OCI-LY7 (cell line): ENCODE measurements around the gene RALGAPA2.

Experiments
- EZH2phosphoT487 ChIP-seq: fragments of 200-600 bp; sonication (generic); IDR thresholded peaks from 2 replicates; pipeline ENCODE4 v1.6.1; 2018; ENCODE audit warnings: low read depth, borderline replicate concordance, mild to moderate bottlenecking, mixed run types, antibody characterized with exemption, low read length, moderate library complexity, mixed read lengths
- TF ChIP-seq, protein P1 (sequence below): fragments of 200-600 bp; sonication (generic); conservative IDR thresholded peaks from 2 replicates; pipeline ENCODE4 v1.5.1; 2014; ENCODE audit warnings: mild to moderate bottlenecking, antibody characterized with exemption, low read length, moderate library complexity, mixed read lengths

DNA sequence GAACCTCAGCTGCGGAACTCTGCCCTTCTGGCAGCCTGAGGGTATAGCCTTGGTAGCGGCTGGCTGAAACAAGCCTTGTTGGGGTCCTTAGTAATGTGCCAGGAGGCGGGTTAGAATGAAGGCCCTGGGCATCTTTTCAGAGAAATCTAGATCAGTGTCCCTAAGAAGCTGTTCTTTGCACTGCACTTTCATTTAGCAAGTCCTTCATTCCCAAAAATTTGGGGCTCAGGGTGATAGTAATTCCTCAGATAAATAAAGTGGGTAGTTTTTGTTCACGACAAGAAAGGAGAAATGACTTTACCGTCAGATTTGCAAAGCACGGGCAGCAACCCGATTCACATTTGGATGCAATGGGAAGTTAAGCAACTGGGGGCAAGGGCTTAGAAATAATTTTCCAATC is 341.4 kb downstream of the RALGAPA2 start:
- TF ChIP-seq, protein P1, sequence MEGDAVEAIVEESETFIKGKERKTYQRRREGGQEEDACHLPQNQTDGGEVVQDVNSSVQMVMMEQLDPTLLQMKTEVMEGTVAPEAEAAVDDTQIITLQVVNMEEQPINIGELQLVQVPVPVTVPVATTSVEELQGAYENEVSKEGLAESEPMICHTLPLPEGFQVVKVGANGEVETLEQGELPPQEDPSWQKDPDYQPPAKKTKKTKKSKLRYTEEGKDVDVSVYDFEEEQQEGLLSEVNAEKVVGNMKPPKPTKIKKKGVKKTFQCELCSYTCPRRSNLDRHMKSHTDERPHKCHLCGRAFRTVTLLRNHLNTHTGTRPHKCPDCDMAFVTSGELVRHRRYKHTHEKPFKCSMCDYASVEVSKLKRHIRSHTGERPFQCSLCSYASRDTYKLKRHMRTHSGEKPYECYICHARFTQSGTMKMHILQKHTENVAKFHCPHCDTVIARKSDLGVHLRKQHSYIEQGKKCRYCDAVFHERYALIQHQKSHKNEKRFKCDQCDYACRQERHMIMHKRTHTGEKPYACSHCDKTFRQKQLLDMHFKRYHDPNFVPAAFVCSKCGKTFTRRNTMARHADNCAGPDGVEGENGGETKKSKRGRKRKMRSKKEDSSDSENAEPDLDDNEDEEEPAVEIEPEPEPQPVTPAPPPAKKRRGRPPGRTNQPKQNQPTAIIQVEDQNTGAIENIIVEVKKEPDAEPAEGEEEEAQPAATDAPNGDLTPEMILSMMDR: no peak
- no peak for TF ChIP-seq EZH2phosphoT487
